ENCODE data around the gene HPCAL1.

The HPCAL1 gene

GRCh38 chr2:10380048-10380926 is 77.6 kb downstream of the HPCAL1 start:
- ChIA-PET POLR2A (no interaction called here), CTCF (interaction anchor here (0.9 to 4.5 kb wide), 3 partner anchors 29 to 118 kb away, joined by 3 to 21 read pairs (median 3); no protein-coding TSS in a partner anchor)
- DNase-seq (ENCODE audit: extremely low spot score): no peak
- TF ChIP-seq CTCF (IDR thresholded peaks at IDR 0.05; ENCODE audit: control extremely low read depth, extremely low read depth, low read depth, missing control alignments): no peak

DNA sequence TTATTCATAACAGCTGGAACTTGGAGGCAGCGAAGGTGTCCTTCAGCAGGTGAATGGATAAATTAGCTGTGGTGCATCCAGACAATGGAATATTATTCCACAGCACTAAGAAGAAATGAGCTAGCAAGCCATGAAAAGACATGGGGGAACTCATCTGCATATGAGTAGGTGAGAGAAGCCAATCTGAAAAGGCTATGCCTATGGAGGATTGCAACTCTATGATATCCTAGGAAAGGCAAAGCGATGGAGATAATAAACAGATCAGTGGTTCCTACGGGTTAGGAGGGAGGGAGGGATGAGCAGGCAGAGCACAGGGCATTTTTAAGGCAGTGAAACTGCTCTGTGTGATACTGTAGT is 79.3 kb downstream of the HPCAL1 start:
- CTCF ChIA-PET: interaction anchor here (1.1 to 4.5 kb wide), 3 partner anchors 9 to 27 kb away, joined by 4 to 21 read pairs (median 4); no protein-coding TSS in a partner anchor
- no peak for DNase-seq (ENCODE audit: extremely low spot score)
- no peak for TF ChIP-seq CTCF (IDR thresholded peaks at IDR 0.05; ENCODE audit: control extremely low read depth, extremely low read depth, low read depth, missing control alignments)
- POLR2A ChIA-PET: no interaction called here

- no peak for DNase-seq (ENCODE audit: extremely low spot score)
- no peak for TF ChIP-seq CTCF (IDR thresholded peaks at IDR 0.05; ENCODE audit: control extremely low read depth, extremely low read depth, low read depth, missing control alignments)
- CTCF ChIA-PET: interaction anchor here (1.1 to 4.5 kb wide), 3 partner anchors 9 to 27 kb away, joined by 4 to 21 read pairs (median 4); no protein-coding TSS in a partner anchor
- POLR2A ChIA-PET: interaction anchor here (1.0 kb wide), 1 partner anchor 26 kb away, joined by 5 read pairs; no protein-coding TSS in a partner anchor
Observed at GRCh38 chr2:10382354-10383061, 79.8 kb downstream of the HPCAL1 start.

GRCh38 chr2:10383960-10384734 is 81.4 kb downstream of the HPCAL1 start:
- DNase-seq (ENCODE audit: extremely low spot score): no peak
- no peak for TF ChIP-seq CTCF (IDR thresholded peaks at IDR 0.05; ENCODE audit: control extremely low read depth, extremely low read depth, low read depth, missing control alignments)
- ChIA-PET CTCF (interaction anchor here (1.5 to 4.5 kb wide), 3 partner anchors 25 to 51 kb away, joined by 3 to 21 read pairs (median 7); no protein-coding TSS in a partner anchor), POLR2A (no interaction called here)

- POLR2A ChIA-PET: no interaction called here
- CTCF ChIA-PET: interaction anchor here (1.7 kb wide), 1 partner anchor 24 kb away, joined by 7 read pairs; no protein-coding TSS in a partner anchor
- TF ChIP-seq CTCF (IDR thresholded peaks at IDR 0.05; ENCODE audit: control extremely low read depth, extremely low read depth, low read depth, missing control alignments): no peak
- DNase-seq (ENCODE audit: extremely low spot score): no peak
Observed at GRCh38 chr2:10385501-10385900, 82.8 kb downstream of the HPCAL1 start.

All from GM10248 (cell line).